ENCODE results near the gene CLDN2. TPM values are rescaled to one million over a fixed set of nuclear protein-coding genes. Genes with fewer than 3 reads are reported as not detected.

The CLDN2 gene
- polyA plus RNA-seq, 1 of the 3 experiments (the other 2 are of a cell fraction) = 0.36 TPM

DNA sequence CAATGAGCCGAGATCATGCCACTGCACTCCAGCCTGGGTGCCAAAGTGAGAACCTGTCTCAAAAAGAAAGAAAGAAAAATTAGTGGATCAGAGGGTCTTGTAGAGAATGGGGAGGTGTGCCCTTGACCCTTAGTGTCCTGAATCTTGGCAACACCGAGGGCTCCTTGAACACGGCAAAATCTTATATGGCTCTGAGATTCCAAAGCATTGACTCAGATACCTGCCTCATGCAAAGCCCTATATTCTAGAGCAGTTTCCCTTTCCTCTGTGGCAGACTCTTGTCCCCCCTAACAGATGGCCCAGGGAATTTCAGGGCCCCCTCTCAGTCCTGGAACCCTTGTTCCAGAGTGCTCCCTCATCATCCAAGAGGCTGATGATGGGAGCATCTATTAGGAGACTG is 6.8 kb downstream of the CLDN2 start:
- H3K9me2 ChIP-seq = no peaks in the 10 kb centered on the region
- no peaks in the 10 kb centered on the region for H3K9me3 ChIP-seq
- no peak overlapping the region for H3K9ac ChIP-seq
- WGBS (ENCODE audit: low lambda C conversion rate) = 30% methylated on average over 3 of the region's 3 CpGs
- no peak overlapping the region for H3K4me3 ChIP-seq (ENCODE audit: low read depth in 2 of 2, low read length in 1 of 2)
- ChIA-PET POLR2A (no interaction called here), CTCF (no interaction called here)
- H3K27ac ChIP-seq (ENCODE audit: low read depth in 2 of 2, low read length in 1 of 2) = no peak overlapping the region
- H3K4me2 ChIP-seq = no peak overlapping the region
- H3K4me1 ChIP-seq (ENCODE audit: control insufficient read depth in 1 of 2, insufficient read depth in 2 of 2, low read depth in 1 of 2, low read length in 1 of 2) = no peaks in the 10 kb centered on the region
- no peaks in the 10 kb centered on the region for H3F3A ChIP-seq (replicated peaks; ENCODE audit: insufficient read depth)
- no peaks in the 10 kb centered on the region for H4K20me1 ChIP-seq (ENCODE audit: insufficient read depth)
- H3K79me2 ChIP-seq (ENCODE audit: insufficient read depth) = no peaks in the 10 kb centered on the region
- H3K27me3 ChIP-seq (ENCODE audit: insufficient read depth) = peaks cover 5% of the 10 kb centered on the region; the same call in 1 of the 2 replicates
- TF ChIP-seq POLR2AphosphoS5 (IDR thresholded peaks at IDR 0.05; ENCODE audit: low read depth, low read length) (no peak), FOXJ3 (CRISPR knock-in tag; IDR thresholded peaks at IDR 0.05) (no peak), GATA2 (CRISPR knock-in tag; IDR thresholded peaks at IDR 0.05) (no peak), MEF2A (IDR thresholded peaks at IDR 0.05; ENCODE audit: borderline replicate concordance, low read depth) (no peak), SMC3 (IDR thresholded peaks at IDR 0.05; ENCODE audit: low read depth, low read length) (no peak), SIN3A (IDR thresholded peaks at IDR 0.05; ENCODE audit: borderline replicate concordance, low read depth, low read length) (no peak), RCOR1 (IDR thresholded peaks at IDR 0.05; ENCODE audit: low read length) (no peak), EZH2phosphoT487 (IDR thresholded peaks at IDR 0.05; ENCODE audit: borderline replicate concordance, low read depth) (no peak), NFIC (IDR thresholded peaks at IDR 0.05; ENCODE audit: borderline replicate concordance) (no peak), EP300 (IDR thresholded peaks at IDR 0.05; ENCODE audit: borderline replicate concordance in 1 of 2, low read depth in 1 of 2, low read length in 1 of 2) (no peak), ELF1 (IDR thresholded peaks at IDR 0.05) (no peak), NRF1 (IDR thresholded peaks at IDR 0.05; ENCODE audit: low read depth, low read length) (no peak)
- TF ChIP-seq, protein P1, sequence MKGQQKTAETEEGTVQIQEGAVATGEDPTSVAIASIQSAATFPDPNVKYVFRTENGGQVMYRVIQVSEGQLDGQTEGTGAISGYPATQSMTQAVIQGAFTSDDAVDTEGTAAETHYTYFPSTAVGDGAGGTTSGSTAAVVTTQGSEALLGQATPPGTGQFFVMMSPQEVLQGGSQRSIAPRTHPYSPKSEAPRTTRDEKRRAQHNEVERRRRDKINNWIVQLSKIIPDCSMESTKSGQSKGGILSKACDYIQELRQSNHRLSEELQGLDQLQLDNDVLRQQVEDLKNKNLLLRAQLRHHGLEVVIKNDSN (IDR thresholded peaks at IDR 0.05; ENCODE audit: borderline replicate concordance, low read depth) = no peak
- TF ChIP-seq, protein P2, sequence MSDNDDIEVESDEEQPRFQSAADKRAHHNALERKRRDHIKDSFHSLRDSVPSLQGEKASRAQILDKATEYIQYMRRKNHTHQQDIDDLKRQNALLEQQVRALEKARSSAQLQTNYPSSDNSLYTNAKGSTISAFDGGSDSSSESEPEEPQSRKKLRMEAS (IDR thresholded peaks at IDR 0.05; ENCODE audit: low read depth) = no peak
- TF ChIP-seq, protein P3, sequence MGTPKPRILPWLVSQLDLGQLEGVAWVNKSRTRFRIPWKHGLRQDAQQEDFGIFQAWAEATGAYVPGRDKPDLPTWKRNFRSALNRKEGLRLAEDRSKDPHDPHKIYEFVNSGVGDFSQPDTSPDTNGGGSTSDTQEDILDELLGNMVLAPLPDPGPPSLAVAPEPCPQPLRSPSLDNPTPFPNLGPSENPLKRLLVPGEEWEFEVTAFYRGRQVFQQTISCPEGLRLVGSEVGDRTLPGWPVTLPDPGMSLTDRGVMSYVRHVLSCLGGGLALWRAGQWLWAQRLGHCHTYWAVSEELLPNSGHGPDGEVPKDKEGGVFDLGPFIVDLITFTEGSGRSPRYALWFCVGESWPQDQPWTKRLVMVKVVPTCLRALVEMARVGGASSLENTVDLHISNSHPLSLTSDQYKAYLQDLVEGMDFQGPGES (IDR thresholded peaks at IDR 0.05; ENCODE audit: low read depth, low read length) = no peak
- TF ChIP-seq, protein P4, sequence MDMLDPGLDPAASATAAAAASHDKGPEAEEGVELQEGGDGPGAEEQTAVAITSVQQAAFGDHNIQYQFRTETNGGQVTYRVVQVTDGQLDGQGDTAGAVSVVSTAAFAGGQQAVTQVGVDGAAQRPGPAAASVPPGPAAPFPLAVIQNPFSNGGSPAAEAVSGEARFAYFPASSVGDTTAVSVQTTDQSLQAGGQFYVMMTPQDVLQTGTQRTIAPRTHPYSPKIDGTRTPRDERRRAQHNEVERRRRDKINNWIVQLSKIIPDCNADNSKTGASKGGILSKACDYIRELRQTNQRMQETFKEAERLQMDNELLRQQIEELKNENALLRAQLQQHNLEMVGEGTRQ (IDR thresholded peaks at IDR 0.05; ENCODE audit: borderline replicate concordance, low read depth, low read length) = no peak
- TF ChIP-seq, protein P5, sequence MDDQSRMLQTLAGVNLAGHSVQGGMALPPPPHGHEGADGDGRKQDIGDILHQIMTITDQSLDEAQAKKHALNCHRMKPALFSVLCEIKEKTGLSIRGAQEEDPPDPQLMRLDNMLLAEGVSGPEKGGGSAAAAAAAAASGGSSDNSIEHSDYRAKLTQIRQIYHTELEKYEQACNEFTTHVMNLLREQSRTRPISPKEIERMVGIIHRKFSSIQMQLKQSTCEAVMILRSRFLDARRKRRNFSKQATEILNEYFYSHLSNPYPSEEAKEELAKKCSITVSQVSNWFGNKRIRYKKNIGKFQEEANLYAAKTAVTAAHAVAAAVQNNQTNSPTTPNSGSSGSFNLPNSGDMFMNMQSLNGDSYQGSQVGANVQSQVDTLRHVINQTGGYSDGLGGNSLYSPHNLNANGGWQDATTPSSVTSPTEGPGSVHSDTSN (IDR thresholded peaks at IDR 0.05) = no peak
- TF ChIP-seq, protein P6, sequence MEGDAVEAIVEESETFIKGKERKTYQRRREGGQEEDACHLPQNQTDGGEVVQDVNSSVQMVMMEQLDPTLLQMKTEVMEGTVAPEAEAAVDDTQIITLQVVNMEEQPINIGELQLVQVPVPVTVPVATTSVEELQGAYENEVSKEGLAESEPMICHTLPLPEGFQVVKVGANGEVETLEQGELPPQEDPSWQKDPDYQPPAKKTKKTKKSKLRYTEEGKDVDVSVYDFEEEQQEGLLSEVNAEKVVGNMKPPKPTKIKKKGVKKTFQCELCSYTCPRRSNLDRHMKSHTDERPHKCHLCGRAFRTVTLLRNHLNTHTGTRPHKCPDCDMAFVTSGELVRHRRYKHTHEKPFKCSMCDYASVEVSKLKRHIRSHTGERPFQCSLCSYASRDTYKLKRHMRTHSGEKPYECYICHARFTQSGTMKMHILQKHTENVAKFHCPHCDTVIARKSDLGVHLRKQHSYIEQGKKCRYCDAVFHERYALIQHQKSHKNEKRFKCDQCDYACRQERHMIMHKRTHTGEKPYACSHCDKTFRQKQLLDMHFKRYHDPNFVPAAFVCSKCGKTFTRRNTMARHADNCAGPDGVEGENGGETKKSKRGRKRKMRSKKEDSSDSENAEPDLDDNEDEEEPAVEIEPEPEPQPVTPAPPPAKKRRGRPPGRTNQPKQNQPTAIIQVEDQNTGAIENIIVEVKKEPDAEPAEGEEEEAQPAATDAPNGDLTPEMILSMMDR (IDR thresholded peaks at IDR 0.05) = no peak
- H2AFZ ChIP-seq (ENCODE audit: low read depth) = no peak overlapping the region
- no peak for DNase-seq
- H3K36me3 ChIP-seq (replicated peaks in 1 of 2; ENCODE audit: control insufficient read depth in 1 of 2, insufficient read depth in 2 of 2, low read length in 1 of 2) = no peaks in the 10 kb centered on the region

All from SK-N-SH (cell line).